GM12878 (cell line): Measurements from ENCODE around the gene ART1. TPM values are rescaled to one million over a fixed set of nuclear protein-coding genes. Genes with fewer than 3 reads are reported as not detected.

Experiments used
- ATAC-seq: fragments of 200-7000 bp; cut with Tn5 transposase; 3 replicates; pipeline ENCODE4 v1.9.1; 2020; ENCODE audit warnings: mild to moderate bottlenecking, moderate library complexity
- BruUV-seq: library from RNA; stranded (reverse); fragments of 400-500 nt; replicated peaks from 2 replicates; lab custom pipeline; 2021; lab: Mats Ljungman, UMichigan
- CTCF ChIA-PET: fragments of 300-600 bp; sonication (Branson Sonifier 250); formaldehyde crosslinking; extraction: SDS; loops from one replicate; lab custom pipeline; 2021; ENCODE audit warnings: inconsistent platforms; lab: Yijun Ruan, JAX
- POLR2A ChIA-PET: fragments of 350-600 bp; formaldehyde crosslinking; extraction: SDS; loops from one replicate; lab custom pipeline; 2021; ENCODE audit warnings: inconsistent platforms; lab: Charles Lee
- RAD21 ChIA-PET: fragments of 300-600 bp; sonication (Branson Sonifier 250); formaldehyde crosslinking; loops from one replicate; lab custom pipeline; 2023; ENCODE audit warnings: antibody characterized with exemption; ENCODE audit not compliant: unreplicated experiment; lab: Charles Lee
- SMC1A ChIA-PET: fragments of 300-600 bp; sonication (Branson Sonifier 250); formaldehyde crosslinking; loops from one replicate; lab custom pipeline; 2023; ENCODE audit not compliant: unreplicated experiment, uncharacterized antibody; lab: Charles Lee
- DNase-seq: peaks from one replicate; pipeline ENCODE4 v3.0.0-alpha.2; 2011; ENCODE audit warnings: low read depth, low spot score
- FAIRE-seq: peaks from 3 replicates; lab custom pipeline; 2011; peaks lifted over from hg19 to GRCh38; lab: Jason Lieb, UNC
- H2AFZ ChIP-seq: 2 replicates; pipeline ENCODE4 v1.6.0; 2011; ENCODE audit warnings: low read depth, low read length, control low read depth; ENCODE audit not compliant: control insufficient read depth
- H3K27ac ChIP-seq: 2 replicates; pipeline ENCODE4 v1.5.1; 2011; ENCODE audit warnings: control low read depth; ENCODE audit not compliant: control insufficient read depth, insufficient read depth
- H3K27me3 ChIP-seq, 2 experiments: replicated peaks in 1 of 2; 2 replicates each; pipeline versions ENCODE4 v1.6.0 to v1.6.1; 2011; ENCODE audit warnings: low read length in 1 of 2; ENCODE audit not compliant: control insufficient read depth in 2 of 2, insufficient read depth in 2 of 2
- H3K36me3 ChIP-seq, 2 experiments: 2 replicates each; pipeline ENCODE4 v1.5.1; 2011; ENCODE audit warnings: low read length in 1 of 2; ENCODE audit not compliant: control insufficient read depth in 2 of 2, insufficient read depth in 2 of 2
- H3K4me1 ChIP-seq: 2 replicates; pipeline ENCODE4 v1.6.1; 2011; ENCODE audit warnings: mild to moderate bottlenecking, low read length, moderate library complexity, mixed read lengths; ENCODE audit not compliant: control insufficient read depth, insufficient read depth
- H3K4me2 ChIP-seq: 2 replicates; pipeline ENCODE4 v1.6.0; 2011; ENCODE audit warnings: control low read depth; ENCODE audit not compliant: control insufficient read depth, insufficient read depth
- H3K4me3 ChIP-seq: fragments of 200-600 bp; sonication (generic); 2 replicates; pipeline ENCODE4 v1.5.1; 2016
- H3K79me2 ChIP-seq: 2 replicates; pipeline ENCODE4 v1.6.0; 2011; ENCODE audit warnings: low read length; ENCODE audit not compliant: control insufficient read depth, insufficient read depth
- H3K9ac ChIP-seq: 2 replicates; pipeline ENCODE4 v1.8.0; 2011; ENCODE audit warnings: low read length, control low read depth, mixed read lengths; ENCODE audit not compliant: control insufficient read depth, insufficient read depth
- H3K9me3 ChIP-seq: replicated peaks from 3 replicates; pipeline ENCODE4 v1.5.1; 2011; ENCODE audit warnings: mild to moderate bottlenecking, low read length; ENCODE audit not compliant: control insufficient read depth, insufficient read depth
- H4K20me1 ChIP-seq: 2 replicates; pipeline ENCODE4 v1.6.0; 2011; ENCODE audit not compliant: control insufficient read depth, insufficient read depth
- FOXM1 ChIP-seq: IDR thresholded peaks from 2 replicates; pipeline ENCODE4 v1.6.1; 2012; ENCODE audit warnings: low read depth, mild to moderate bottlenecking, inconsistent platforms, low read length, moderate library complexity
- IKZF1 ChIP-seq: fragments of 450-650 bp; conservative IDR thresholded peaks from 2 replicates; pipeline ENCODE4 v1.6.1; 2017; ENCODE audit warnings: antibody characterized with exemption, mild to moderate bottlenecking
- MTA2 ChIP-seq: fragments of 450-650 bp; IDR thresholded peaks from 2 replicates; pipeline ENCODE4 v1.6.1; 2016; ENCODE audit warnings: low read depth, mild to moderate bottlenecking, moderate library complexity
- RAD21 ChIP-seq: IDR thresholded peaks from 2 replicates; pipeline ENCODE4 v1.6.1; 2011; ENCODE audit warnings: mild to moderate bottlenecking, low read depth, low read length, moderate library complexity; ENCODE audit not compliant: insufficient read depth
- SMAD1 ChIP-seq: fragments of 450-650 bp; IDR thresholded peaks from 2 replicates; pipeline ENCODE4 v1.6.1; 2018; ENCODE audit warnings: mild to moderate bottlenecking, low read depth; ENCODE audit not compliant: partially characterized antibody
- SUPT20H ChIP-seq: IDR thresholded peaks from 2 replicates; pipeline ENCODE4 v1.6.1; 2011; ENCODE audit warnings: low read depth, mild to moderate bottlenecking, low read length, moderate library complexity, borderline replicate concordance; ENCODE audit not compliant: control insufficient read depth
- SUZ12 ChIP-seq: fragments of 200-600 bp; sonication (generic); IDR thresholded peaks from one replicate; pipeline ENCODE4 v1.6.1; 2018; ENCODE audit warnings: antibody characterized with exemption, mild to moderate bottlenecking; ENCODE audit not compliant: unreplicated experiment
- TCF12 ChIP-seq: IDR thresholded peaks from 2 replicates; pipeline ENCODE4 v1.6.1; 2011; ENCODE audit warnings: low read depth, mild to moderate bottlenecking, low read length
- ZBED1 ChIP-seq: IDR thresholded peaks from 2 replicates; pipeline ENCODE4 v1.6.1; 2016; ENCODE audit warnings: borderline replicate concordance
- WGBS: methylation state at CpG from one replicate; pipeline ENCODE4 v1.1.6; 2016; ENCODE audit warnings: low lambda C conversion rate; ENCODE audit not compliant: insufficient replicate concordance, insufficient coverage; ENCODE audit errors: missing lambda C conversion rate; 5-methylcytosine and 5-hydroxymethylcytosine counted together
- in situ Hi-C: fragments of 300-500 bp; cut with MboI; formaldehyde crosslinking; loops from 9 replicates; pipeline ENCODE4 v1.14.3; 2018; ENCODE audit warnings: mixed read lengths
- intact Hi-C: fragments of 100-400 bp; cut with micrococcal nuclease; formaldehyde crosslinking; loops from one replicate; pipeline ENCODE4 v1.14.2; 2022; ENCODE audit not compliant: unreplicated experiment
- polyA plus RNA-seq, 11 experiments: library from polyadenylated mRNA; depleted of rRNA in 4 of 11; unstranded in 6 of 11; stranded (reverse) in 5 of 11; fragments of >200 nt; fragmentation: Nextera tagmentation in 4 of 11; fragmentation: Illumina TruSeq in 1 of 11; extraction: Ambion mirVana in 4 of 11; extraction: Trizol in 1 of 11; gene quantifications; 1 replicate in 1 of 11; 2 replicates in 10 of 11; pipeline versions ENCODE4 v1.2.1 to v1.2.3, GENCODE V29; 2011 to 2016; ENCODE audit warnings: inconsistent platforms in 2 of 11, missing spikeins in 2 of 11, low read depth in 1 of 11
- total RNA-seq, 4 experiments: library from RNA; depleted of rRNA in 3 of 4; stranded (reverse); fragments of >200 nt in 3 of 4; fragmentation: Illumina TruSeq in 1 of 4; extraction: Trizol in 1 of 4; gene quantifications; 2 replicates each; pipeline versions ENCODE4 v1.2.1 to v1.2.3, GENCODE V29; 2013 to 2021
- TF ChIP-seq, protein P1 (sequence below): fragments of 450-650 bp; IDR thresholded peaks from 2 replicates; pipeline ENCODE4 v1.6.1; 2018; ENCODE audit warnings: mild to moderate bottlenecking, low read depth, moderate library complexity; ENCODE audit not compliant: partially characterized antibody

The ART1 gene
- total and polyA plus RNA-seq, 10 of the 15 experiments (the other 5 are each of a cell fraction or from before 2014, with no cell fraction given) = not detected

DNA sequence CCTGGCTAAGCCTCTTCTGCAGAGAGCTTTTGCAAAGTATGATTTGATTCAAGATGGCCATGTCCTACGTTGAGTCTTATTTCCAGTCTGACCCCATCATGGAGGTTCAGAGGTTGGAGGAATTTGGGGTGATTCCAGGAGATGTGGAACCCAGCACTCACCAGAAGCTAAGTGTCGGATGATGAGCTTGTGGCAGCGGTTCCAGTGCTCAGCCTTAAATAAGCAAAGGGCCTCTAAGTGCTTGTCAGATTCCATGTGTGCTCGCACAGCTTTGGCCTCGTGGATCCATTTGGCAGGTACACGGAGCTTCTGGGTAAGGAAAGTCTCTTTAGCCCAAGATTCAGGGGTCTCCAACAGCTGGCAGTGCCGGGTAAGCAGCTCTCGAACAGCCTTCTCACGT, 38.1 kb downstream of the ART1 start:
- no peak overlapping the region for H2AFZ ChIP-seq
- POLR2A ChIA-PET = no interaction called here
- H3K4me1 ChIP-seq = no peaks in the 10 kb centered on the region
- no peak overlapping the region for H3K27ac ChIP-seq
- WGBS = over 99% methylated on average over 9 of the region's 9 CpGs
- CTCF ChIA-PET = interaction anchor here (1.8 kb wide), 1 partner anchor 126 kb away, joined by 6 read pairs; the partner anchor contains the start of gene PGAP2
- FAIRE-seq (no peak), ATAC-seq (no peak), DNase-seq (no peak)
- H3K9me3 ChIP-seq = no peaks in the 10 kb centered on the region
- intact Hi-C loops = no loop called here
- in situ Hi-C loops = no loop called here
- no peak overlapping the region for H3K9ac ChIP-seq
- no TSS peak for BruUV-seq
- H4K20me1 ChIP-seq = no peaks in the 10 kb centered on the region
- H3K4me2 ChIP-seq = no peak overlapping the region
- RAD21 ChIA-PET = no interaction called here
- SMC1A ChIA-PET = interaction anchor here (0.7 to 0.9 kb wide), 2 partner anchors 126 to 390 kb away, joined by 3 read pairs; no protein-coding TSS in a partner anchor
- H3K36me3 ChIP-seq = peaks cover 14 to 62% of the 10 kb centered on the region in 2 experiments
- no peaks in the 10 kb centered on the region for H3K79me2 ChIP-seq
- TF ChIP-seq MTA2 = no peak
- no peak for TF ChIP-seq FOXM1
- no peaks in the 10 kb centered on the region for H3K27me3 ChIP-seq
- no peak overlapping the region for H3K4me3 ChIP-seq

DNA sequence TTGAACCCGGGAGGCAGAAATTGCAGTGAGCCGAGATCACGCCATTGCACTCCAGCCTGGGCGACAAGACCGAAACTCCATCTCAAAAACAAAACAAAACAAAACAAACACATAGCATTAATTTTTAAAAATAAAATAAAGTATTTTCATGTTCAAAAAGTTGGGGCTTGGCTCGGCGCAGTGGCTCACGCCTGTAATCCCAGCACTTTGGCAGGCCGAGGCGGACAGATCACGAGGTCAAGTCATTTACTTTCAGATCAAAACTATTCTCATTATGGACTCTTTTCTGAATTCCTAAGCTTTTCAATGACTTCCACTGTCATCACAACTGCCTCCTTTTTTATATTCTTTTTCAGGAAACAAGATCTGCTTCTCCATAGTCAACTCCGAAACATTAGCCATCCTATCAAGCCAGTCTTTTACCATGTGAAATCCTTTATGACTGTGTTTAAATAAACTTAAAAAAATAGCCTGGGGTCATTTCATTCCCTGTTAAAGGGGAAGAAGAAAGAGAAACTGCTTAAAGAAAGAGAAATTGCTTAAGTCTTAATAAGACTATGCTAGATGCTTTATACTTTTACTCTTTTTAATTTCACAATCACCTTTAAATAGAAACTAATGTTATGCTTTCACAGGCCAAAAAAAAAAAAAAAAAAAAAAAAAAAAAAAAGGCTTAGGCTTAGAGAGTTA, 39.3 kb downstream of the ART1 start:
- BruUV-seq = TSS peak; percentile 54

More for the DNA sequence above, 39.3 kb downstream of the ART1 start:
- ChIA-PET SMC1A (no interaction called here), CTCF (interaction anchor here (1.3 to 1.8 kb wide), 2 partner anchors 124 to 125 kb away, joined by 3 to 6 read pairs; partner anchors contain the start of gene PGAP2), RAD21 (no interaction called here), POLR2A (no interaction called here)
- Histone ChIP-seq H2AFZ (no peak overlapping the region), H3K9me3 (no peaks in the 10 kb centered on the region), H4K20me1 (no peaks in the 10 kb centered on the region), H3K79me2 (no peaks in the 10 kb centered on the region), H3K27ac (no peak overlapping the region), H3K4me3 (no peak overlapping the region), H3K4me2 (no peak overlapping the region), H3K9ac (no peak overlapping the region), H3K27me3 (no peaks in the 10 kb centered on the region), H3K36me3 (peaks cover 14 to 56% of the 10 kb centered on the region in 2 experiments), H3K4me1 (no peaks in the 10 kb centered on the region)
- no peak for TF ChIP-seq SUPT20H
- no peak for TF ChIP-seq SMAD1
- TF ChIP-seq, protein P1, sequence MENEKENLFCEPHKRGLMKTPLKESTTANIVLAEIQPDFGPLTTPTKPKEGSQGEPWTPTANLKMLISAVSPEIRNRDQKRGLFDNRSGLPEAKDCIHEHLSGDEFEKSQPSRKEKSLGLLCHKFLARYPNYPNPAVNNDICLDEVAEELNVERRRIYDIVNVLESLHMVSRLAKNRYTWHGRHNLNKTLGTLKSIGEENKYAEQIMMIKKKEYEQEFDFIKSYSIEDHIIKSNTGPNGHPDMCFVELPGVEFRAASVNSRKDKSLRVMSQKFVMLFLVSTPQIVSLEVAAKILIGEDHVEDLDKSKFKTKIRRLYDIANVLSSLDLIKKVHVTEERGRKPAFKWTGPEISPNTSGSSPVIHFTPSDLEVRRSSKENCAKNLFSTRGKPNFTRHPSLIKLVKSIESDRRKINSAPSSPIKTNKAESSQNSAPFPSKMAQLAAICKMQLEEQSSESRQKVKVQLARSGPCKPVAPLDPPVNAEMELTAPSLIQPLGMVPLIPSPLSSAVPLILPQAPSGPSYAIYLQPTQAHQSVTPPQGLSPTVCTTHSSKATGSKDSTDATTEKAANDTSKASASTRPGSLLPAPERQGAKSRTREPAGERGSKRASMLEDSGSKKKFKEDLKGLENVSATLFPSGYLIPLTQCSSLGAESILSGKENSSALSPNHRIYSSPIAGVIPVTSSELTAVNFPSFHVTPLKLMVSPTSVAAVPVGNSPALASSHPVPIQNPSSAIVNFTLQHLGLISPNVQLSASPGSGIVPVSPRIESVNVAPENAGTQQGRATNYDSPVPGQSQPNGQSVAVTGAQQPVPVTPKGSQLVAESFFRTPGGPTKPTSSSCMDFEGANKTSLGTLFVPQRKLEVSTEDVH = no peak
- no peak for TF ChIP-seq ZBED1
- TF ChIP-seq TCF12 = no peak
- no peak for TF ChIP-seq RAD21
- TF ChIP-seq SUZ12 = no peak
- no peak for TF ChIP-seq IKZF1
- no peak for ATAC-seq
- FAIRE-seq = no peak
- WGBS = 99% methylated on average over 12 of the region's 12 CpGs
- intact Hi-C loops = no loop called here
- in situ Hi-C loops = no loop called here
- no peak for DNase-seq
